HG03565 (cell line): ENCODE results near the gene OSBPL7.
A peak's percentile ranks its signal among the peaks of the same experiment; 100 is the strongest.

ENCODE experiments used
- ATAC-seq: cut with Tn5 transposase; IDR thresholded peaks from one replicate; pipeline ENCODE4 v1.9.1; 2021; ENCODE audit warnings: mild to moderate bottlenecking, moderate library complexity; ENCODE audit not compliant: unreplicated experiment

OSBPL7 gene

GRCh38 chr17:47847341-47848197 is 26.0 kb upstream of the OSBPL7 start:
- ATAC-seq = no peak

DNA sequence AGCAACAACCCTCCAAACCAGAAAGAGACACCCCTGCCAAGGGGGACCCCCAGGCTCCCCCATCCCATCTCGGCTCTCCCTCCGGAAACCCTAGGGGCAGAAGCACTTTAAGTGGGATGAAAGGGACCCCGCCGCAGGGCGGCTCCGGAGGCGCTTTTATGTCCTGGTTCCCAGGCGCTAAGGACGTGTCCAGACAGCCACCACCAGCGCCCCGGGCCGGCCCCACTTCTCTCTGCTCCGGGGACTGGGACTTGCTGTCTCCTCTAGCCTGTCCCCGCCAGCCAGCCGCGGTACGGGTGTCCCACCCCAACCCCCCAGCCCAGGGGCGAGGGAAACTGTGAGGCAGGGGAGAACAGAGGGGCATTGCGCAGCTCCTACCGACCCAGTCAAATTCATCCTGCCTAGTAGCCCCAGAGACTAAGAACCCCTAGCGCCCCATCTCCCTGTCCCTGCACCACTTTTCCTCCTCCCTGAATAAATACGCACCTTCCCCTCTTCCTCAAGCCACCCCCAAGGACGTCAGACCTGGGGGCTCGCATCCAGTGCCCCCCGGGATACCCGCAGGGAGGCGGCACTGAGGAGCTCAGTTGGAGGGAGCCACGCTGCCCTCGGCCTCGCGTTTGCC is 25.2 kb upstream of the OSBPL7 start:
- ATAC-seq = no peak

GRCh38 chr17:47845716-47846075 is 24.1 kb upstream of the OSBPL7 start:
- ATAC-seq = no peak

- no peak for ATAC-seq
Measured at GRCh38 chr17:47844814-47845715, 23.5 kb upstream of the OSBPL7 start.

DNA sequence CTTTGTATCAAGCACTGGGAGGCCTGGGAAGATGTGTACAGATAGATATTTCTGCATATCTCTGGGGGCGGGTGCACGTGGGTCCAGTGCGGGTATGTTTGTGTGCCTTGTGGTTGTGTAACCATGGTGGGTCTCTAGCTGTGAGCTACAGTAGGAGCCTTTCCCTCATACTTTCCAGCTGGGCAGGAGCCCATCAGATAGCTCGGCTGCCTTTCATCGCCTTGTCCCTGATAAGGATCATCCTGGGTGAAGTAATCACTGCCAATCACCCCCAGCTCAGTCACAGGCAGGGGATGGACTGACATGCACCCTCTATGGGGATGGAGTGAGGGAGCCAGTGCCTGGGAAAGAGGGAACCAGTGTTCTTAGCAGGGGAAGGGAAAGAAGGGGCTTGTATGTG is 22.6 kb upstream of the OSBPL7 start:
- ATAC-seq = no peak

DNA sequence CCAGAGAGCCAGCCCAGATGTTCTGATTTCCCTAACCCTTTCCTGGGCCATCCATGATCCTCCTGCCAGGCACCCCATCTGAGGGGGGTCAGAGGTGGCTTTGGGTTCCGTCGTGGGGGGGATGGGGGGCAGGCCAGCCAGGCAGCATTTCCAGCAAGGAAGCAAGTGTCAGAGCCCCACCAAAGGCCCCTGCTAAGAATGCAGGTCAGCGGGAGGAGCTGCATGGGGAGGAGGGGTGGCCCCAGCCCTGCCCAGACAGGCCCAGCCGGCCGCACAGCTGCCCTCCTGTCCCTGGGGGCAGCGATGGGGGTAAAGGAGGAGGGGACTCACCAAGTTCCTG is 21.8 kb upstream of the OSBPL7 start:
- no peak for ATAC-seq

- ATAC-seq = no peak
Measured at GRCh38 chr17:47841488-47842291, 20.1 kb upstream of the OSBPL7 start.

DNA sequence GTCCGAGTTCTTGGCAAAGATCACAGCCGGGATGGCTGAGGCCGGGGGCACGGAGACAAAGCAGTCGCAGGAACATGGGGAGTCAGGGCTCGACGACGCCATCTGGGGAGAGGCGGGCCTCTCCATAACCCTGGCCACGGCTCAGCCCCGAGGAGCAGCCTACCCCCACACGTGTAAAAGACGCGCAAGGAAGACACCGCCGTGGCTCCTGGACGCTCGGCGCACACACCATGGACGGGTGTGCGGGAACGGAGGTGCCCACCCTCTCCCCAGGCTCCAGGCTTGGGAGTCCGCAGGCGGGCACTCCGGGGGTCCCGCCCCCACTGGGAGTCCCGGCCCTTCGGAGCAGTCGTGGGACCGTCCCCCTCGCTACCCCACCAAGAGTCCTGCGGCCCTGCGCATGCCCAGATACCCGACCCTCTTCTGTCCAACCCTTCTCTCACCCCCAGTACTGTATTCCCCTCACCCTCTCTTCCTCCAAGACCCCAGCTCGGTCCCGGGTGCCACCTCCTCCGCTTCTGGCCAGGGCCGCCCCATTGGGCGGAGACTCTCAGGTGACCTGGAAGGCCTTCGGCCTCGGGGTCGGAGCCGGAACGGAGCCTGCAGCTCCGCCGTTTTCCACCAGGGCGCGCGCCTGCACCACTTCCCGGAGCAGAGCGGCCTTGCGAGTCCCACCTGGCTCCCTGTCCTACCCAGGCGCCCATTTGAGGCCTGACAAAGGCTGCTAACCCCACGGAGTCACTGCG is 19.3 kb upstream of the OSBPL7 start, which contains the start of gene SCRN2:
Gene SCRN2 (minus strand): TSS at position 532 of the 746 bp plus-strand sequence. CDS start 430 bp downstream, at position 102.
- ATAC-seq = peak; percentile 78

DNA sequence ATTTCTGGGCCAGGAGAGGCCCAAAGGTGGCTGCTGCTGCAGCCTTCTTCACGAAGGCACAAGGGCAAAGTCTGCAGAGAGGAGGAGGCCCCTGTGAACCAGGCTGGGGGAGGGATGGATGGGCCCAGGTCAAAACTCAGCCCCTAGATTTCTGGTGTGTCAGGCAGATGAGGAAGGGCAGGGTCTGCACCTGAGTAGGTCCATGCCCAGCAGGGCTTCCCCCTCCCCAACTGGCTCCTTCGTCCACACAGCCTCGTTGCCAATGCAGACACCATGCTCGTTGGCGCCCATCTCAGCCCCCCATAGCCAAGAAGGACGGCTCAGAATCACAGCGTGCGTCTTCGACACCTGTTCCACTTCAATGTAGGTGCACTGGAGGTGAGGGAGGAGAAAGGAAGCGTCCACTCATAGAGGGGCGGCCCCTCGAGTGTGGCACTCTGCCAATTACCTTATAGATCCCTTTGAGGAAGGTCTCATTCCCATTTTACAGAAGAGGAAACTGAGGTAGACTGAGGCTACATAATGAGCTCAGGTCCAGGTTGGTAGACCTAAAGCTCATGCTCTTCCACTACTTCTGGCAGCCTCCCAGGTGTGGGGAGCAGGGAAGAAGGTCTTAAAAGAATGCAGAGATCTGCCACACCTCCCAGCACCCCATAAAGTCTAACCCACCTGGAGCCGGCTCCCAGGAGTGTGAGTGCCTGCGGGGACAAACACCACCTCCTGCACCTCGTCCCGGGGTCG is 18.6 kb upstream of the OSBPL7 start:
- no peak for ATAC-seq

DNA sequence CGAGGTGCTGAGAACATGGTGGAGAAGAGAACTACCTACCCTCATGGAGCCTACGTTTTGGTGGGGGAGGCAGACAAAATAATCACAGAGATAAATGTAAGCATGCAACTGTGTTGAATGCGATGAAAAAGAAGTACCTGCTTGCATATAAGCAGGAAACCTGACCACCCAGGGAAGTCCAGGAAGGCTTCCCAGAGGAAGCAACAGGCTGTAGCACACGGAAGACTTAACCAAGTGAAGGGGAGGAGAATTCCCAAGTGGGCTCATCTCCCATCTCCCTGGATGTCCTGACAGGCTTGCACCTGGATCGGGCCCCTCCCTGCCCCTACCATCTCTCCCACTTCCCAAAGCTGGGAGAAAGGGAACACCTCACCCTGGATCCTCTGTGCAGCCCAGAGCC is 17.5 kb upstream of the OSBPL7 start:
- no peak for ATAC-seq

- no peak for ATAC-seq
Measured at GRCh38 chr17:47838636-47839035, 17.0 kb upstream of the OSBPL7 start.

DNA sequence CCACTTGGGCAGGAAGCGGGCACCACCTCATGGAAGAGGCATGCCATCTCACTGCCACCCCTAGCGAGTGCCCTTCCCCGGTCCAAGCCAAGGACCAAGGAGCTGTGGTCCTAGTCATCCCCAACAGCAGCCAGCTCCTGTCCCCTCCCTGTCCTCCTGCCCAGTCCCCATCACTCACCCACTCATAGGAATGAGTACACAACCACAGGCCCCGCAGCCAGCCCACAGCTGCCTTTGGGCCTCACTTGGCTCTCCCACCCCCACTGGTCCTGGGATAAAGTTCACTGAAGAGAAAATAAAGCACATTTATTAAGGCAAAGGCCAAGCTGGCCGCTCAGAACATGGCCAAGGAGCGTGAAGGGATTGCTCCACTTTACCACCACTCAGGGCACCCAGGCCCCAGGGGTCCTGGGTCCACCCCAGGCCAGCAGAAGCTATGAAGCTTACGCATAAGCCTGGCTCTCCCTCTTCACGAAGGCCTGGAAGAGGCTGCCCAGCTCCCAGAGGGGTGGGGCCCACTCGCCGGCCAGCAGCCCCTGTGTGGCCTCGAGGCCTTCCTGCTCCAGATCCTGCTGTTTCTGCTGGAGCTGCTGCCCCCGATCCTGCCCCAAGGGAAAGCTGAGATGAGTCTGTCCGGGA is 15.9 kb upstream of the OSBPL7 start:
- ATAC-seq = no peak

- ATAC-seq = no peak
Measured at GRCh38 chr17:47836601-47837000, 15.0 kb upstream of the OSBPL7 start.

- no peak for ATAC-seq
Measured at GRCh38 chr17:47834756-47835155, 13.2 kb upstream of the OSBPL7 start.

DNA sequence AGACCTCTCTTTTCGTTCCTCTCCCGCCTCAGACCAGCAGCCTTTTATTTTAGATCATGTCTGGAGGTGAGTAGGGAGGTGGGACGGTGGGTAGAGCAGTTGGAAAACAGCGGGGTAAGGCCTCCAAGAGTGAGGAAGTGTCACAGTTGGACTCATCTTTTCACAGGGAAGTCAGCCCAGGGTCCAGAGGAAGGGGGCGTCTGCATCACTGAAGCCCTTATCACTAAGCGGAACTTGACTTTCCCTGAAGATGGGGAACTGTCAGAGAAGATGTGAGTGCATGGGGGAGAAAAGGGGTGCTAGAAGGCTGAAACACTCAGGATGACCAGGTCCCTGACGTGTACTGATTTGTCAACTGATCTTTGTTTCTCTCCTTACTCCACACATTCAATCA is 10.3 kb upstream of the OSBPL7 start:
- no peak for ATAC-seq

- peak; percentile 73 for ATAC-seq
Measured at GRCh38 chr17:47831003-47831933, 9.7 kb upstream of the OSBPL7 start, which contains the start of the genes LRRC46 and MRPL10. Gene LRRC46 (plus strand): TSS chr17:47831670. CDS start chr17:47831990, 320 bp downstream. Gene MRPL10 (minus strand): TSS chr17:47831541. CDS start chr17:47831511, 30 bp downstream.

- ATAC-seq = no peak
Measured at GRCh38 chr17:47830396-47831002, 8.9 kb upstream of the OSBPL7 start.
